Stimulated activated CD4-positive, alpha-beta T cell treated with anti-CD3 and anti-CD28 coated beads, Interleukin-12 subunit alpha, Interleukin-12 subunit beta, amount 100 ng/mL, for 24 hours (primary cell): ENCODE data around the gene FAM98B.
A peak's percentile ranks its signal among the peaks of the same experiment; 100 is the strongest.
"Not testable (repeated sequence)": the region's sequence is repeated elsewhere in the genome, so short reads cannot be mapped to it uniquely, and the experiment has no call there.

Source experiments
- DNase-seq, 2 experiments: peaks; one replicate each; pipeline ENCODE4 v3.0.0-alpha.2; 2020; ENCODE audit warnings: low read depth in 2 of 2

FAM98B gene

DNA sequence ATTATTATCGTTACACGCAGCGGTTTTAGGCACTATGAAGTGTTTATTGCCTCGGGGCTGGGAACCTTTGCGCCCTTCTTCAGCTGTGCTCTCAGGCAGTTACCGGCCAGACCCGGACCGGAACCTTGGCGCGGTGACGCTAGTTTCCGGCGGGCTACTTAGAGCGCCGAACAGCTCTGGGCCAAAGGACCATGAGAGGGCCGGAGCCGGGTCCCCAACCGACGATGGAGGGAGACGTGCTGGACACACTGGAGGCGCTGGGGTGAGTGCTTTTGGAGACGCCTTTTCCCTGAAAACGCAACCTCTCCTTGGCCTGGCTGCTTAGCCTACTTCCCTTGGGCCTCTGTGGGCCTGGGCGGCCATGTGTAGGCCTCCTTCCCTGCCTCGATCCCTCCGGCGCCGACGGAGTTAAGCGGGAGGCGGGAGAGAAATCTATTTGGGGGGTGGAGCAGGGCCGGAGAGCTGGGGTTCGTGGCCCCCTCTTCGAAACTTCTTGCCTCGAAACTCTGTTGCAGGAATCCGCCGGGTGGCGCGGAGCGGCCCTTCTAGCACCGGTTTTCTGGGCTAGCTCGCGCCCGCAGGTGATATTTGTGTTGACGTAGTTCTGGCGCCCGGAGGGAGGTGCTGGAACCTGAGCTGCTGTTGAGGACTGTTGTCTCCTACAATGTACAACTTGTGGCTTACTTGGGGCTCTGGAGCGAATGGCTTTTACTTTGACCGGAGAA, at the start of gene FAM98B:
TSS of gene FAM98B (plus strand) at position 157 of the 725 bp plus-strand sequence. CDS start at position 192, 35 bp downstream.
- DNase-seq: peak; percentile 87

DNA sequence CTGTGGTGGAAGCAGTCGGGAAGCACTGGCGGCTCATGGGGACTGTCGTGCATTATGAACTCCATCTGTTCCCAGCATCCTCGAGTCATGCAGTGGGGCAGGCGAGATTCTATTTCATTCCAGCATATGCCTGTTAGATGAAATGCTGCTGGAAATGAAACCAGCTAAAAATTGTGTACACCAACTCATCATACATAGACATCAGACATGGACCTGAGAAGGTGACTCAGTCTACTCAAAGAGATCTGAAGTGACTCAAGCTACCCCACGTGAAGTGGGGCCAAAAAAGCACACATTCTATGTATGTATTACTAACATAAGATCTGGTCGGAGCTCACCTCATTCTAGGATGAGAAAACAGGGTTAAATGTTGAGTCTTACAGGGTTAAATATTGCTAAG, 47.5 kb upstream of the FAM98B start:
- DNase-seq: no peak

DNA sequence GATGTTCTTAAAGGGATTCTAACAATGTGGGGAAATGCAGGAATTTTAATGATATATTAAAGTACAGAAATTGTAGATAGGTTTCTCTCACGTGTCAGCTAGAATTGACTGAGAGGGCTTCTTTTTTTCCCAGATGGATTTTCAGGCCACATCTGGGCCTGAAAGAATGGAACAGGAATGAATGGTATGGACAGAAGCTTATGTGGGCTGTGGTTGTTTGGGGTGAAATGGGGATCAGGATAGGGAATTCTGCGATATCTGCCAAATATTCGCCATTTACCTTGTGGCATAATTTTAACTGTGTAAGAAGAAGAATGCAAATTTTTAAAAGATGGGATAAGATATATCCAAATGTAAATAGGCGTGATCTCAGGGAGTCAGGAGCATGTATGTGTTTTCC, 45.4 kb upstream of the FAM98B start:
- DNase-seq: no peak

DNA sequence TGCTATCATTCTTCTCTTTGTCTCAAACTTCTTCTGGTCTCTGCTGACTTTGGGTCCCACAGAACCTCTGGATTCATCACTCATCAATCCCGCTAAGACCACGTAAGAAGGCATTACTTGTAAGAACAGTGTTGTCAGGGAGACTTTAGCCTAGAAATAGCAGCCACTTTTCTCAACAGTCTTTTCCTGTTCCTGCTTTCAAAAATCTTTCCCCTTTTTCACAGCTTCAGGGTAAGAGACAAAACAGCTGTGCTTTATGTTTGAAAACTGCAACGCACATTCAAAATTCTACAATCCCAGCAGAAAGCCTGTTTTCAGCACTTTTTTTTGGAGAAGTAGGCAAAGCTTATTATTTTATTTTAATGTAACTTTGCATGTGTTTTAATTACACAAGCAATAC, 42.0 kb upstream of the FAM98B start:
- DNase-seq: no peak

DNA sequence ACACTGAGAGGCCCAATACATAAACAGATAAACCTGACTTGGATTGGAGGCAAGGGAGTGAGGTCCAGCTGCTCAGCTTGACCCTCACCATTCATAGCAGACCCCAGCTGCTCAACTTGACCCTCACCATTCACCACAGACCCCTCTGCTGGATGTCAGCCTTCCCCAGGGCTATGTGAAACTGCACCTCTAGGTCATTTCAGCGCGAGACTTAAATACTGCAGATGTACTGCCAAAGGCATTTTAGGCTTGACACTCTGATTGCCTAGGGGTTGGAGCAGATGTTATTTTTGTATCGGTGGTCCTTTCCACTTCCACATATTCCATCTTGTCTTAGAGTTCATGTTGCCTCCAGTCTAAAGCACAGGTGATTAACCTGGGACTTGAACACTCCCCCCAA, 41.5 kb upstream of the FAM98B start:
- no peak for DNase-seq

DNA sequence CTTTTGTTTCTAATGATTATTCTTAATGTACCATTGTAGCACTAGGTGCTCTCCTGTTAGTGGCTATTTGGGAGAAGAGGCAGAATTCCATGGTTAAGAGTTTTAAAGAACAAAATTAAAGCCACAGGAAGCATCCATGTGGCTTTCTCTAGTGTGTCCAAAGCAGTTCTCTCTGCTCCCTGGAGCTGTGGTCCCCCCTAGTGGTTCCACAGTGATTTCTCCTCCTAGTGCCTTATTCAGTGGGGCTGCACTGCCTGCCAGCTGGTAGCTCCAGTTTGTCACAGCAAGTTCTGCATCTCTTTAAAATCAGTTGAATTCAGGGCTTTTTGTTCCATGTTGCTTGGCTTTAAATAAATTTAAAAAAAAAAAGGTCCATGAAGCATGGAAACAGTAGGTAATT, 39.6 kb upstream of the FAM98B start:
- peak in 1 of 2 experiments; percentile 6 for DNase-seq

DNA sequence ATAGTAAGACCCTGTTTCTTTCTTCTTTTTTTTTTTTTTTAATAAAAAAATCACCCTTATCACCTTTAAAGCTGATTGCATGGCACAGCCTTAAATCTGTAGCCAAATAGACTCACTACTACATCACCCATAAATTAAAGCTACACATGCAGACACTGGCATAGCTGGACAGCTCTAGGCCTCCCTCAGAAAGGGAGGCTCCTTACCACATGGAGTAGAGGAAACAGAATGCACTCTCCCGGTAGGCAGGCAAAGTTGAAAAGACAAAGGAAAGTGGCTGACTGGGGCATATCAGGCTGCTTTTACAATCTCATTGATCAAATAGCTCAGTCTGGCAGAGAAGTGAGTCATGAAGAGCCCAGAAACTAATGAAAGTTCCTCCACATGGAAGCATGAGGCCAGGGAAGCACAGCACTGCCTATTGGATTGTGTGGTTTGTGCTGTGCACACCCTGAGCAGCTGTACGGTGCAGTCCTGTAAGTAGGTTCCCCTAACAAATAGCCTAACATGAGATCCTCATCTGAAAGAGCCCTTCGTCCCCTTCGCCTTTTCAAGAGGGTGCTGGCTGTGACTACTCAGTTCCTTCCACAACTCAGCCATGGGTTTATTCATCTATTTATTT, 32.7 kb upstream of the FAM98B start:
- DNase-seq: no peak

DNA sequence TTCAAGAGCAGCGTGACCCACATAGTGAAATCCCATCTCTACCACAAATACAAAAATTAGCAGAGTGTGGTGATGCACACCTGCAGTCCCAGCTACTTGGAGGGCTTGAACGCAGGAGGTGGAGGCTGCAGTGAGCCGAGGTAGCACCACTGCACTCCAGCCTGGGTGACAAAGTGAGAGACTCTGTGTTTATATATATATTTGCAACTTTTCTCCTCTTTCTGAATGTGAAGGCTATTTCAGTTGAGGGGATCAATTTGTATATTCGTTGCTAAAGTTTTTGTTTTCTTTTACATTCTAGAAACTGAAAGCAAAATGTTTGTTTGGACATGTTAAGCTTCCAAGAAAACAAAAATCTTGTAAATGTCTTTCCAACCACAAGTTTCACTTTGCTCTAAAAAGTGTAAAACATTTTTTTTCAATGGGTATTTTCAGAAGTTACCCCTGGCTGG, 29.8 kb upstream of the FAM98B start:
- DNase-seq: no peak

DNA sequence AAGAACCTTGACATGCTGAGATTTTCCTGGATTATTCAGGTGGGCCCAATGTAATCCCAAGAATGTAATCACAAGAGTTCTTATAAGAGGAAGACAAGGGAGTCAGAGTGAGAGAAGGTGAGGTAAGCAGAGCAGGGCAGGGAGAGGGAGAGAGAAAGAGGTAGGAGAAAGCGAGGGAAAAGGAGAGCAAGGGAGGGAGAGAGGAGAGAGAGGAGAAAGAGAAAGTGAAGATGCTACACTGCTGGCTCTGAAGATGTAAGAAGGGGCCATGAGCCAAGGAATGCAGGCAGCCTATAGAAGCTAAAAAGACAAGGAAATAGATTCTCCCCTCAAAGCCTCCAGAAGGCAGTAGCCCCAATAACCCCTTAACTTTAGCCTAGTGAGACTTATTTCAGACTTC, 28.7 kb upstream of the FAM98B start:
- DNase-seq: no peak

DNA sequence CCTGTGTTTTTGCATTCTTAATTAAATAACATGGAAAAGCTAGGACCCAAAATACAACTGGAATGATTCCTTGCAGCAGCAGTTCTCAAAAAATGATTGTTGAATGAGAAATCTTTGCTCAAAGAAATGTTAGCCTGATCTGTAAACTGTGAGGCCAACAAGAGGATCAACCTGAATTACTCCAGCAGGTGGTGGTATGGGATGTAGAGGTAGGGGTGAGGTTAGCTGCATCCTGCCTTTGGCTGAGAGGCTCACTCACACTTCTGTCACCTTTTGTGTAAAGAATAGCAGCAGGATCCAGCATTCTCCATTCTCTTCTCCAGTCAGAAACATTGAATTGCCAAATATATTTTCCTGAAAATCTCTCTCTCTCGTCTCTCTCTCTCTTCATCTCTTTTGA, 26.5 kb upstream of the FAM98B start:
- no peak for DNase-seq

DNA sequence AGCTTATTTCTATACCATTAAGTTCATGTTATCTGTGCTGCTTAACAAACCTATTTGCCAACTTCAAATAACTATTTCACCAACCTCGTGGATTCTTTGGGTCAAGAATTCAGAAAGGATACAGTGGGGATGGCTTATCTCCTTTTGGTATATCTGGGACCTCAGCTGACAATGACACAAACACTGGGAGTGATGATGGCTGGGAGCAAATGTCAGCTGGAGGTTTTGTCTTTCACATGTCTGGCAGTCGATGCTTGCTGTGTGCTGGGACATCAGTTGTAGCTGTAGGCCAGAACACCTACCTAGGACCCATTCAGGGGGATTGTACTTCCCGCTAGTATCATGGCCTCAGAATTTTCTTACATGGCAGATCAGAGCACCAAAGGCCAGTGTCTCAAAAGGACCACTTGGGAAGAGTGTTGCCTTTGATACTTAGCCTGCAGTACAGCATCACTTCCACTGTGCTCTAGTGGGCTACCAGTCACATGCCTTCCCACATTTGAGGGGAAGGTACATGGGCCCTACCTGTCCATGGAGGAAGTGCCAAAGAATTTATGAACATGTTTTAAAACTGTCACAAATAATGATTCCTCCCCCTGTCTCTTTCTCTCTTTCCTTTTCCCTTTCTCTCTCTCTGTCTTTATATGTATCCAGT, 23.7 kb upstream of the FAM98B start:
- no peak for DNase-seq

DNA sequence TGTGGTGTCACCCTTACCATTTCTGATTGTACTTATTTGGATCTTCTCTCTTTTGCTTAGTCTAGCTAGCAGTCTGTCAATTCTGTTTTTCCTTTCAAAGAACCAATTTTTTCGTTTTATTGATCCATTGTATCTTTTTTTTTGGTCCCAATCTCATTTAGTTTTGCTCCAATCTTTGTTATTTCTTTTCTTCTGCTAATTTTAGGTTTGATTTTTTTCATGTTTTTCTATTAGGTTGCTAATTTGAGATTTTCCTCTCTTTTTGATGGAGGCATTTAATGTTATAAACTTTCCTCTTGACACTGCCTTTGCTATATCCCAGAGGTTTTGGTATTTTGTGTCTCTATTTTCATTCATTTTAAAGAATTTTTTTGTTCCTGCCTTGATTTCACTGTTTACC, 16.9 kb upstream of the FAM98B start:
- no peak for DNase-seq

DNA sequence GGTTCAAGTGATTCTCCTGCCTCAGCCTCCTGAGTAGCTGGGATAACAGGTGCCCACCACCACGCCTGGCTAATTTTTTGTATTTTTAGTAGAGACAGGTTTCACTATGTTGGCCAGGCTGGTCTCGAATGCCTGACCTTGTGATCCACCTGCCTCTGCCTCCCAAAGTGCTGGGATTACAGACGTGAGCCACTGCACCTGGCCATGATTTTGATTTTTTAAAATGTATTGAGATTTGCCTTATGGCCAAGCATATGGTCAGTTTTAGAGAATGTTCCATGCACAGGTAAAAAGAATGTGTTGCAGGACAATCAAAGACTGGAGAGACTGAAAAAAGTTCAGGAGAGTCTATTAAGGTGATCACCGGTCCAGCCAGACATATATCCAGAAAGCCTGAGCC, 16.3 kb upstream of the FAM98B start:
- not testable (repeated sequence) for DNase-seq

DNA sequence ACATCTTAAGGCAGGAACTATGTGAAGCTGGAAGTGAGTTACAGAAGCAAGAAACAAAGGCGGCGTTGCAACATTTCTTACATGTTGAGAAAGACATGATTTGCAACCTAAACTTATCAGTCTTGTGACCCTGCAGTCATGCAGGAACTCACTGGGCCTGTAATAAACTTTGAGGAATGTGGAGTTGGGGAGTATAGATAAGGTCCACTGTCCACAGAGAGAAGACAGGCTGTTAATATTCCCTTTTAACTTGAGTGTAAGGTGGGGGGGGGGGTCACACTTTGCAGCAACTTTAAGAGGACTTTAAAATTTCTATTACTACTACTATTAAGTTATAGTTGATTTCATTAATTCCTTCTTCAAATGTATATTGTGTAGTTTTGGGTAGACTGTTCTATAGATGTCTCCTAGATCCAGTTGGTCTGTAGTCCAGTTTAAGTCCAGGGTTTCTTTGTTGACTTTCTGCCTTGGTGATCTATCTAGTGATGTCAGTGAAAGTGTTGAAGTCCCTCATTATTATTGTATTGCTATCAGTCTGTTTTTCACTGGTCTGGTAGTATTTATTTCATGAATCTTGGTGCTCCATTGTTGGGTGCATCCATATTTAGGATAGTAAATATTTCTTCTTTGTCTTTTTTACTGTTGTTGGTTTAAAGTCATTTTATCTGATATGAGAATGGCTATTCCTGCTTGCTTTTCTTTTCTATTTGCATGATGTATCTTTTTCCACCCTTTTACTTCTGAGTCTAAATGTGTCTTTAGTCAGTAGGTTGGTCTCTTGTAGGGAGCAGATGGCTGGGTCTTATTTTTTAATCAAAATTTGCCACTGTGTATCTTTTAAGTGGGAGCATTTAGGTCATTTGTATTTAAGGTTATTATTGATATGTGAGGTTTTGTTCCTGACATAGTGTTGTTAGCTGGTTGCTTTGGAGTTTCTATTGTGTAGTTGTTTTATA, 15.6 kb upstream of the FAM98B start:
- DNase-seq: no peak

DNA sequence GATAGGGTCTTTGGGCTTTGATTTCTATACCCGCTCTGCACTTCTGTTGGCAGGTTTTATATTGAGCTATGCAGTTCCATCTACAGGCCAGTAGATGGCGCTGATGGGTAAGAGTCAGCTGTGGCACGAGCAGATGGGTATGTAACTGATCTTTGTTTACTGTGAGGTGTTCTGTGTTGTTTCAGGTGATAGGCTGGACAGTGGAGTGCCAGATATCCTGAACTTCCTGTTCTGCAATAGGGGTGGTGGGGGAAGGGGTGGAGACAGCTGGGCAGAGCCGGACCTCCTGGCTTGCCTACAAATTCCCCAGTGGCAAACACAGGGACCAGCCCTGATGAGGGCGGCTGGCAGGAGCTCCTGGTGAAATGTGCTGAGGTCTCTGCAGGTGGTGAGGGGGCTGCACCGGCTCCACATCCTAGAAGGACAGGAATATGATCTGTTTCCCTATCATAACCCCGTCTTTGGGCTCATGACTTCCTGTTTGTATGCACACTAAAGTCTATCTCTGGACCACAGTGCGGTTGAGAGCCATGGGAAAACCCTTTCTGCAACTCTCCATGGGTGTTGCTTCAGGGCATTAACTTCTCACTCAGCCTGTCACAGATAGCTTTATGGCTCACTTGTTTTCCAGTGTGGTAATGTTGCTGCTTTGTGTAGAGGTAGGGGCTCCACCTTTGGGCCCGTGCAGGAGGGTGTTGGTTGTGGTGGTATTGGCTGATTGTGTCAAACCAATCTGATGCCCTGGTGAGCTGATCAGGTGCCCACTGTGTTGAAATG, 13.4 kb upstream of the FAM98B start:
- peak; percentile 7 to 11 for DNase-seq

DNA sequence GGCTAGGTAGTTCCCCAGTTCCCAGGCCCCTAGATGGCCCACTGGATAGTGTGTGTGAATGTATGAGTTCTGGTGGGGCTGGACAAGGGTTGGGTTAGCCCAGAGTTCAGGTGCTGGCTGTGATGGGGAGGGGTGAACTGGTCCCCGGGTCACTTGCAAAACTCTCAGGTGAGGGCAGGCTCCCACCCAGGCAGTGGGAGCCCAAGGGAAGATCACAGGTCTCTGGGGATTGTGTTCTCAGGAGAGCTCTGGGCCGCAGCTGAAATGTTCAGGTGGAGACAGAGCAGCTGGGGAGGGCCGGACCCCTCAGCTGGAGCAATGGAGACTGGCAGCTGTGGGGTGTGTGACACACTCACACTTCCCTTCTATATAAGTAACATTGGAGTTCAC, 12.8 kb upstream of the FAM98B start:
- DNase-seq: no peak

DNA sequence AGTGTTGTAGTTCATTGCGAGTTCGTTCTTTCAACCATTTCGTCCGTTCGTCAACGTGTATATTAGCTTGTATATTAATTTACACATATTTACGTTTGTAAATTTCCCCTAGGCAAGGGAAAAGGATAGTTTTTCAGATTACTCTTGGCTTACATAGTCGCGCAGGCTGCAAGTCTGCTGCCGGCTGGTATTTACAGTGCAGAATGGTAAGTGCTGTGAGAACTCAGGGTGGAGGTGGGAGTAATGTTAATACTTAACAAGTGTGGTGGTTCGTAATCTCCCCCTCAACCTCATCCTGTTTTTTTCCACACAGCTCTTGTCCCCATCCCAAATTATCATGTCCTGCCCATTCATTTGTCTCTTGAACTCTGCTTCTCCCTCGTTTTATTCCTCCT, 766 bp downstream of the FAM98B start:
- no peak for DNase-seq

DNA sequence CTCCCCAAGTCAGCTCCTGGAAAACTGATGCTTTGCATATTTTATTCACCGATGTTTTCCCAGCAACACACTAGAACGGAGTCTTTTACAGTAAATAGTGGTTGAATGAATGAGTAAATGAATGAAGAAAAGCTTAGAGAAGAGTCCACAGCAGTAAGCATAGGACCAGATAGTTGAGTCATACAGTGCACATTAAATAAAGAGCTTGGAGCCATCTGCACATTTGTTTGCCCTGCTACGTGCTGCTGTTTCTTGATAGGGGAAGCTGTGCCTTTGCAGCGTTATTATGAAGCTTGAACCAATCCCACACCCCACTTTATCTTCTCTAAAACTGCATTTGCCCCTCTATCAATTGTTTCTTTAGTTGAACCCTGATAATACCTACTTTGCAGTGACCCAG, 1.2 kb downstream of the FAM98B start:
- DNase-seq: no peak

DNA sequence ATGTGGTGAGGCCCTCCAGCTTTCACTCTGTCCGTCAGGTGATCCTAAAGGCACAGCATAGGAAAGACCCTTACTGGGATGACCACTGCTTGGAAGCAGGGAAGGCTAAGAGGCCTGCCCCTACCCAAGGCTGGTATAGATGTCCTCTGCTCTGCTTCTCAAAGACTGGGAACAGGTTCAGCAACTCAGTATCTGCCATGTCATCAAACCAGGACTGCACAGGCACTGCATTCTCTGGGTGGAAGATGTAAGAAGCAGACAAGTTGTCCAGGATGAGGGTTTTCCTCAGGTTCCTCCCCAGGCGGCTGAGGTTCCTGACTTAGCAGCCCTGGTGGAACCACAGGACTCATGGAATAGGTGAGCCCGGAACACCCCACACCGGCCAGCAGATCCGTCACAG, 4.7 kb downstream of the FAM98B start:
- DNase-seq: no peak

DNA sequence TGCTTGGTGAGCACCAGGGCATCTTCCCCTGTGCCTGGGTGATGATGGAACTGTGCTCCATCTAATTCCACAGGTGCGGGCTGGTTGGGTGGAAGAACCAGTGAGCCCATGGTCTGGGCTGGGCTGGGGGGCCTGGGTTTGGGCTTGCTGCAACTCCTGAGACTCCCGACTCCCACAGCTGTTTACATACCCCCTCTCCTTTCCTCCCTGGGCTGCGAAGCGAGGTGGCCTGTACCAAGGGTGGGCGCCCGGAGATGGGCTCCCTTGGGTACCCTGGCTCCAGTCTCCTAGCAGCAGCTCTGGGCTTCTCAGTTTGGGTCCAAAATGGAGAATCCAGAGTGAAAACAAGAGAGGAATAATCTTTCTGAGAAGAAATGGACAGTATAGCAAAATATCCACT, 5.6 kb downstream of the FAM98B start:
- no peak for DNase-seq

DNA sequence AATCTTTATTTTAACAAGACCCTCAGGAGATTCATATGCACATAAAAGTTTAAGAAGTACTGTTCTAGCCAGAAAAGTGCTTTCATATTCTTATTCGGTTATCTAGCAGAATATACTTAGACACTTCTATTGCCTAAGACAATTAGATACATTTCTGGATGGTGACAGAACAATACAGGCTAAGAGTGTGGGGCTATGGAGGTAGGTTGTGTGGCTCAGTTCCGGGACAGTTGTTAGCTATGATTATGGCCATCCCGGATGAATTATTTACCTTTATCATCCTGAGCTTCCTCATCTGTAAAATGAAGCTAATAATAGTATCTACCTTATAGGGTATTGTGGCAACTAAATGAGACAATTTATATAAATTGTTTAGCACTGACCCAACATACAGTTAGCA, 6.6 kb downstream of the FAM98B start:
- DNase-seq: no peak
